Measurements from ENCODE around the gene YWHAE.

GRCh38 chr17:1374431-1375177 lies 25.4 kb downstream of the YWHAE start:
- TF ChIP-seq CTCF (IDR thresholded peaks at IDR 0.05) (no peak), POLR2A (IDR thresholded peaks at IDR 0.05) (no peak)

All from esophagus squamous epithelium (tissue), 4 donors.